ENCODE measurements around the gene BCAS2.

BCAS2 gene

DNA sequence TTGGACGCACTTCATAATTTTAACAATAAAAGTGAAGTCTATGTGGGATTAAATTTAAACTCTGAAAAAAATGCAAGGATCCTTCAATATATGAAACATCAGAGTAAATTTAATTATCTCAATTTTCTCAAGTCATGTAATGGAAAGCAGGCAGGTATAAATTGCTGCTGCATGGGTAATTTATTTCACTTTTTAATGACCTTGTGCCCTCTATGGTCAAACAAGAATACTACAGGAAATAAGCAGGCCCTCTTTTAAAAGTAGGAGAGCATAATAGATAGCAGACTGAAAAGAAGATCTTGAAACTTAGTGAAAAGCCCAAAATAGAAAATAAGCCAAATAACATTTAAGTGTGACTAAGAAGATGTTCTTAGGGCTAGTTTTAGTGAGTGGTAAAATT lies 22.9 kb downstream of the BCAS2 start:
- DNase-seq (ENCODE audit: low read depth) = no peak

DNA sequence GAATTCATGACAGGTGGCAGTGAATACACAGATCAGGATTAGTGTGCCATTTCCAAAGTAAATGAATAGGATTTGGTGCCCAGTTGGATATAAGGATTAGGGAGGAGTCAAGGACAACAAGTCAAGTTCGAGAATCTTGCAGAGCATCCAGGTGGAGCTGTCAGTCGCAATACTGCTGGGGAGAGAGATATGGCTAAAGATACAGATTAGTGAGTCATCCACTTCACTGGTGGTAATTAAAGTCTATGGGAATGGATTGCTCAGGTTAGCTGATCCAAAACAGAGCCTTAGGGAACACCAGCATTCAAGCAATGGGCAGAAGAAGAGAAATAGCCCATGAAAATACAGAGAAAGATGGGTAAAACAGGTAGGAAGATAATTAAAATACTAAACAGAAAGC lies 26.8 kb downstream of the BCAS2 start:
- DNase-seq (ENCODE audit: low read depth) = no peak

DNA sequence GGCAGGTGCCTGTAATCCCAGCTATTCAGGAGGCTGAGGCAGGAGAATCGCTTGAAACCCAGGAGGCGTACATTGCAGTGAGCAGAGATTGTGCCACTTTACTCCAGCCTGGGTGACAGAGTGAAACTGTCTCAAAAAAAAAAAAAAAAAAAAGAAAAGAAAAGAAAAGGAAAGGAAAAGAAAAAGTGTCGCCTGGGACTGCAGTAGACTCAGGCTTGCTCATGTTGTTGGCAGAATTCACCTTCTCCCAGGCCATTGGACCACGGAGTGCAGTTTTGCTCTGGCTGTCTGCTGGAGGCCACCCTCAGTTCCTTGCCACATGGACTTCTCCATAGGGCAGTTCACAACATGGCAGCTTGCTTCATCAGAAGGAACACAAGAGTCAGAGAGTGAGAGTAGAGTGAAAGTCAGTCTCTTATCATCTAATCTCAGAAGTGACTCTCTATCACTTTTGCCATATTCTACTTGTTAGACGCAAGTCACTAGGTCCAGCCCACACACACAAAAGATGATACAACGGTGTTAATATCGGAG lies 29.2 kb downstream of the BCAS2 start:
- DNase-seq (ENCODE audit: low read depth) = no peak

- DNase-seq (ENCODE audit: low read depth) = no peak
These were observed 30.0 kb downstream of the BCAS2 start for GRCh38 chr1:114551400-114551799.

GRCh38 chr1:114550336-114550735 lies 31.1 kb downstream of the BCAS2 start:
- DNase-seq (ENCODE audit: low read depth) = no peak

GRCh38 chr1:114549137-114549536 lies 32.3 kb downstream of the BCAS2 start:
- no peak for DNase-seq (ENCODE audit: low read depth)

GRCh38 chr1:114547076-114547475 lies 34.3 kb downstream of the BCAS2 start:
- DNase-seq (ENCODE audit: low read depth) = no peak

GRCh38 chr1:114545796-114546195 lies 35.6 kb downstream of the BCAS2 start:
- DNase-seq (ENCODE audit: low read depth) = no peak

- no peak for DNase-seq (ENCODE audit: low read depth)
These were observed 36.1 kb downstream of the BCAS2 start for GRCh38 chr1:114545315-114545714.

GRCh38 chr1:114540821-114541220 lies 40.6 kb downstream of the BCAS2 start:
- no peak for DNase-seq (ENCODE audit: low read depth)

DNA sequence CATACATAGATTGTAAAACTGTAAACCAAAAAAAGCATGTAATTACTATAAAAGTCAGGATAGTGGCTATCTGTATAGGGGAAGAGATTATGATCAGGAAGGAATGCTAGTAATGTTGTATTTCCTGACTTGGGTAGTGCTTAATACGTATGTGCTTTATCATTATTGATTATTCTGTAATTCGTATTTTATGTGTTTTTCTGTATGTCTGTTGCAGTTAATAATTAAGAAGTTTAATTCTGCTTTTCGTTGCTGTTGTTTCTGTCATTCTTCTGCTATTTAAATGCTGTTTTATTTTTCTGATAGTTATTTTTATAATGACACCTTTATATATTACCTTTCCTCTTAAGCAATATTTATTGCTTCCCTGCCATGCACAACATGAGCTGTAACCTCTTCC lies 41.1 kb downstream of the BCAS2 start:
- no peak for DNase-seq (ENCODE audit: low read depth)

DNA sequence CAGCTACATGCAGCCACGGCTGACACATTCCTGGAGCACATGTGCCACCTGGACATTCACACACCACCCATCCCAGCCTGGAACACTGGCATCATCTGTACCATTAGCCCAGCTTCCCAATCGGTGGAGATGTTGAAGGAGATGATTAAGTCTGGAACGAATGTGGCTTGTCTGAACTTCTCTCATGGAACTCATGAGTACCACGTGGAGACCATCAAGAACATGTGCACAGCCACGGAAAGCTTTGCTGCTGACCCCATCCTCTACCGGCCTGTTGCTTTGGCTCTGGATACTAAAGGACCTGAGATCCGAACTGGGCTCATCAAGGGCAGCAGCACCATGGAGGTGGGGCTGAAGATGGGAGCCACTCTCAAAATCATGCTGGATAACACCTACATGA lies 45.4 kb downstream of the BCAS2 start:
- DNase-seq (ENCODE audit: low read depth) = no peak

DNA sequence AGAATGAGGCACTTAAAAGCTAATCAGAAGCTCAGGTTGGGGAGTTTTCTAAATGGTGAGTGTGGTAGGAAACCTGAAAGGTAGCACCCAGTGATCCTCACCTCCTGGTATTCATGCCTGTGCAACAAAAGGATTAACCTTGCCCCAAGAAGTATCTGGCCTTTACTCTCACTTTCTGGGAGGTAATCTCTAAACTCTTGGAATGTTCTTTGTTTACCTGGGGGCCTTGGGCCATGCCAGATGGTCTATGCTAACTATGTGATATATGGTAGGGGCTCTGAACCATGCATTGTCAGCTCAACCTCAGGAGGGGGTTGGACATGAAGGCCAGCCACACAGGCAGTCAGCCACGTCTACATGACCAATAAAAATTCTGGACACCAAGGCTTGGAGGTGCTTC lies 46.0 kb downstream of the BCAS2 start:
- no peak for DNase-seq (ENCODE audit: low read depth)

- no peak for DNase-seq (ENCODE audit: low read depth)
These were observed 50.3 kb downstream of the BCAS2 start for GRCh38 chr1:114531094-114531493.

GRCh38 chr1:114530224-114530623 lies 51.2 kb downstream of the BCAS2 start:
- no peak for DNase-seq (ENCODE audit: low read depth)

GRCh38 chr1:114524944-114525343 lies 56.5 kb downstream of the BCAS2 start:
- DNase-seq (ENCODE audit: low read depth) = no peak

- DNase-seq (ENCODE audit: low read depth) = no peak
These were observed 59.2 kb downstream of the BCAS2 start for GRCh38 chr1:114522264-114522575.

DNA sequence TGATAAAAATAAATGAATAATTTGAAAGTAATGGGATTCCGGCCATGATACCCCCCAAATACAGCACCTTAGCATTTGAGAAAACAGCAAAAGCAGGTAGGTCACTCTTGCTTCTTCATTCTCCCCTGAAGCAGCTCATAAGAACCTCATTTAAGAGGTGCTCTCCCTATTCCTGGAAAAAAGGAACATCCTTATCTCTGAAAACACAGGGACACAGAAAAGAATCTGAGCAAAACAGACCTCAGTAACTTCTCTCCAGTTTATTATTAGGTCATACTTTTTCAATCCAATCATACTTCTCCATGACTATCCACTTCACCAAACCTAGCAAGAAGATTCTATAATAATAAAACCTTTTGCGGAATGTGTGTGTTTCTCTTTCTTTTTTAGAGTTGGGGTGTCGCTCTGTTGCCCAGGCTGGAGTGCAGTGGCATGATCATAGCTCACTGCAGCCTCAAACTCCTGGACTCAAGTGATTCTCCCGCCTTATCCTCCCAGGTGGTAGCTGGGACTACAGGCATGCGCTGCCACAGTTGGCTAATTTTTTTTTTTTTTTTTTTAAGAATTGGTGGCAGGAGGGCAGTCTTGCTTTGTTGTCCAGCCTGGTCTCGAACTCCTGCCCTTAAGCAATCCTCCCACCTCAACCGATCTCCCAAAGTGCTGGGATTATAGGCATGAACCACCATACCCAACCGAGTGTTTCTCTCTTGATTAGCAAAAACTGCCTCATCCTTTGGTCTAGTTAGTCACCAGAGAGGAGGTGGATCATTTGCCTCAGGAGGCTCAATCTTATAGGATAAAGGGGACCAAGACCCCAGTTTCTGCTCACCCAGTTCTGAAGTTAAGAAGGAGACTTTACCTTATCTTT lies 59.8 kb downstream of the BCAS2 start:
- DNase-seq (ENCODE audit: low read depth) = no peak

All from stimulated activated CD4-positive, alpha-beta T cell treated with anti-CD3 and anti-CD28 coated beads, Interleukin-2, amount 100 ng/mL, for 4 hours (primary cell).